Testis (tissue), 2 donors: ENCODE results near the gene MAP3K19.

Source experiments
- CTCF ChIP-seq, 3 experiments: fragments of 450-650 bp in 2 of 3; fragments of 200-600 bp in 1 of 3; sonication (generic) in 1 of 3; IDR thresholded peaks; one replicate each; pipeline ENCODE4 v1.5.1; 2016 to 2019; ENCODE audit warnings: antibody characterized with exemption in 3 of 3, mild to moderate bottlenecking in 2 of 3, moderate library complexity in 1 of 3
- POLR2A ChIP-seq: fragments of 450-650 bp; IDR thresholded peaks from one replicate; pipeline ENCODE4 v1.6.1; 2017; ENCODE audit warnings: antibody characterized with exemption, mild to moderate bottlenecking, moderate library complexity

GRCh38 chr2:135037831-135038230 is 9.4 kb downstream of the MAP3K19 start:
- TF ChIP-seq POLR2A (no peak), CTCF (IDR thresholded peaks at IDR 0.05) (no peak)
